ENCODE measurements around the gene MOB3B. TPM values are rescaled to one million over a fixed set of nuclear protein-coding genes. Genes with fewer than 3 reads are reported as not detected.

Gene MOB3B
- total RNA-seq, 1 experiment from 2014 or later, result 2.6 TPM

GRCh38 chr9:27358007-27358406 lies 171.6 kb downstream of the MOB3B start:
- Histone ChIP-seq H3K4me2 (ENCODE audit: low read length) (no peak overlapping the region), H4K20me1 (ENCODE audit: low read length) (no peaks in the 10 kb centered on the region), H3K9me2 (replicated peaks; ENCODE audit: low read length) (no peaks in the 10 kb centered on the region), H3K36me3 (ENCODE audit: low read depth, low read length) (no peaks in the 10 kb centered on the region), H3K4me3 (ENCODE audit: low read length) (no peak overlapping the region), H3K9me3 (ENCODE audit: low read length) (no peaks in the 10 kb centered on the region), H3K27me3 (ENCODE audit: low read length) (no peaks in the 10 kb centered on the region), H3K9ac (ENCODE audit: low read length) (no peak overlapping the region), H3K27ac (ENCODE audit: low read length) (no peak overlapping the region), H2AFZ (ENCODE audit: low read length) (no peak overlapping the region), H3F3A (ENCODE audit: low read length, unreplicated experiment) (no peaks in the 10 kb centered on the region), H3K4me1 (ENCODE audit: insufficient read depth, low read length) (no peaks in the 10 kb centered on the region), H3K79me2 (ENCODE audit: low read length) (no peaks in the 10 kb centered on the region)
- CTCF ChIA-PET, result no interaction called here
- ATAC-seq (no peak), DNase-seq (no peak)
- intact Hi-C loops (cut with micrococcal nuclease), result no loop called here
- TF ChIP-seq EZH2phosphoT487 (IDR thresholded peaks at IDR 0.05; ENCODE audit: borderline replicate concordance, low read length) (no peak), EZH2 (IDR thresholded peaks at IDR 0.05; ENCODE audit: low read length, unreplicated experiment) (no peak), CTCF (conservative IDR thresholded peaks at IDR 0.05; ENCODE audit: low read depth, low read length) (no peak)
- POLR2A ChIA-PET (ENCODE audit: unreplicated experiment), result no interaction called here
- BruUV-seq (replicated peaks), result no TSS peak

GRCh38 chr9:27356446-27356845 lies 173.2 kb downstream of the MOB3B start:
- H2AFZ ChIP-seq (ENCODE audit: low read length), result no peak overlapping the region
- H3K4me1 ChIP-seq (ENCODE audit: insufficient read depth, low read length), result no peaks in the 10 kb centered on the region
- ChIA-PET POLR2A (ENCODE audit: unreplicated experiment) (no interaction called here), CTCF (no interaction called here)
- no peak overlapping the region for H3K4me3 ChIP-seq (ENCODE audit: low read length)
- H3K27me3 ChIP-seq (ENCODE audit: low read length), result no peaks in the 10 kb centered on the region
- no peak overlapping the region for H3K4me2 ChIP-seq (ENCODE audit: low read length)
- H3K9ac ChIP-seq (ENCODE audit: low read length), result no peak overlapping the region
- no peaks in the 10 kb centered on the region for H3K79me2 ChIP-seq (ENCODE audit: low read length)
- BruUV-seq (replicated peaks), result no TSS peak
- H3K9me2 ChIP-seq (replicated peaks; ENCODE audit: low read length), result no peaks in the 10 kb centered on the region
- H3K27ac ChIP-seq (ENCODE audit: low read length), result no peak overlapping the region
- no peak for ATAC-seq
- H3K36me3 ChIP-seq (ENCODE audit: low read depth, low read length), result no peaks in the 10 kb centered on the region
- intact Hi-C loops (cut with micrococcal nuclease), result no loop called here
- DNase-seq, result no peak
- no peaks in the 10 kb centered on the region for H4K20me1 ChIP-seq (ENCODE audit: low read length)
- no peaks in the 10 kb centered on the region for H3F3A ChIP-seq (ENCODE audit: low read length, unreplicated experiment)
- H3K9me3 ChIP-seq (ENCODE audit: low read length), result no peaks in the 10 kb centered on the region
- TF ChIP-seq EZH2 (IDR thresholded peaks at IDR 0.05; ENCODE audit: low read length, unreplicated experiment) (no peak), EZH2phosphoT487 (IDR thresholded peaks at IDR 0.05; ENCODE audit: borderline replicate concordance, low read length) (no peak), CTCF (conservative IDR thresholded peaks at IDR 0.05; ENCODE audit: low read depth, low read length) (no peak)

GRCh38 chr9:27355166-27355565 lies 174.4 kb downstream of the MOB3B start:
- Histone ChIP-seq H2AFZ (ENCODE audit: low read length) (no peak overlapping the region), H3K9me3 (ENCODE audit: low read length) (no peaks in the 10 kb centered on the region), H3K79me2 (ENCODE audit: low read length) (no peaks in the 10 kb centered on the region), H3K4me1 (ENCODE audit: insufficient read depth, low read length) (no peaks in the 10 kb centered on the region), H3K4me3 (ENCODE audit: low read length) (no peak overlapping the region), H3K9me2 (replicated peaks; ENCODE audit: low read length) (no peaks in the 10 kb centered on the region), H3K27ac (ENCODE audit: low read length) (no peak overlapping the region), H4K20me1 (ENCODE audit: low read length) (no peaks in the 10 kb centered on the region), H3K36me3 (ENCODE audit: low read depth, low read length) (no peaks in the 10 kb centered on the region), H3K4me2 (ENCODE audit: low read length) (no peak overlapping the region), H3K9ac (ENCODE audit: low read length) (no peak overlapping the region), H3F3A (ENCODE audit: low read length, unreplicated experiment) (no peaks in the 10 kb centered on the region), H3K27me3 (ENCODE audit: low read length) (no peaks in the 10 kb centered on the region)
- ATAC-seq (no peak), DNase-seq (no peak)
- BruUV-seq (replicated peaks), result no TSS peak
- ChIA-PET CTCF (no interaction called here), POLR2A (ENCODE audit: unreplicated experiment) (no interaction called here)
- TF ChIP-seq CTCF (conservative IDR thresholded peaks at IDR 0.05; ENCODE audit: low read depth, low read length) (no peak), EZH2 (IDR thresholded peaks at IDR 0.05; ENCODE audit: low read length, unreplicated experiment) (no peak), EZH2phosphoT487 (IDR thresholded peaks at IDR 0.05; ENCODE audit: borderline replicate concordance, low read length) (no peak)
- intact Hi-C loops (cut with micrococcal nuclease), result no loop called here

All from PC-3 (cell line).